ENCODE results near the gene CYP27B1.
A peak's percentile ranks its signal among the peaks of the same experiment; 100 is the strongest.
"Not testable (repeated sequence)": the region's sequence is repeated elsewhere in the genome, so short reads cannot be mapped to it uniquely, and the experiment has no call there.

CYP27B1 gene

GRCh38 chr12:57775563-57776246, 8.8 kb upstream of the CYP27B1 start:
- no peak overlapping the region for H3K9ac ChIP-seq (ENCODE audit: low read depth in 1 of 2, low read length in 2 of 2)
- no peak overlapping the region for H3K27ac ChIP-seq (ENCODE audit: low read depth, low read length)
- H3K27me3 ChIP-seq (ENCODE audit: control insufficient read depth in 1 of 2, insufficient read depth in 2 of 2, low read length in 2 of 2) = no peaks in the 10 kb centered on the region
- peaks cover 10 to 21% of the 10 kb centered on the region in 2 donors for H3K4me1 ChIP-seq (ENCODE audit: control insufficient read depth in 1 of 2, insufficient read depth in 2 of 2, low read length in 2 of 2)
- H3K9me3 ChIP-seq (ENCODE audit: control insufficient read depth in 1 of 2, low read length in 2 of 2) = no peaks in the 10 kb centered on the region
- H3K36me3 ChIP-seq (ENCODE audit: control insufficient read depth in 1 of 2, insufficient read depth in 2 of 2, low read length in 2 of 2) = peaks cover under 1 to 3% of the 10 kb centered on the region in 2 donors
- H3K4me3 ChIP-seq (ENCODE audit: low read depth in 1 of 2, low read length in 2 of 2) = no peak overlapping the region

DNA sequence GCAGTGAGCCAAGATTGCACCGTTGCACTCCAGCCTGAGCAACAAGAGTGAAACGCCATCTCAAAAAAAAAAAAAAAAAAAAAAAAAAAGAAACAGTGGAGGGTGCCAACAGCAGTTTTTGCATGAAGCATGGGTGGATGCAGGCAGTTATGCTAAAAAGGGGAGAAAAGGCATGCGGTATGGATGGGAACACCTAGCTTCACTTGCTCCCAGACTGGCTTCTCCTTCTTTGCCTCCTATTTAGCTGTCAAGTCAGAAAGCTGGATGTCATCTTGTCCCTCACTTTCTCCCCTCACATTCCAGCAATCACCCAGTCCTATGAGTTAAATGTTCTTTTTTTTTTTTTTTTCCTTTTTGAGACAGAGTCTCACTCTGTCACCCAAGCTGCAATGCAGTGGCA, 8.2 kb upstream of the CYP27B1 start:
- Histone ChIP-seq H3K4me3 (ENCODE audit: low read depth in 1 of 2, low read length in 2 of 2) (no peak overlapping the region), H3K27ac (ENCODE audit: low read depth, low read length) (no peak overlapping the region), H3K36me3 (ENCODE audit: control insufficient read depth in 1 of 2, insufficient read depth in 2 of 2, low read length in 2 of 2) (peaks cover 0 to 5% of the 10 kb centered on the region in 2 donors), H3K9ac (ENCODE audit: low read depth in 1 of 2, low read length in 2 of 2) (no peak overlapping the region), H3K9me3 (ENCODE audit: control insufficient read depth in 1 of 2, low read length in 2 of 2) (no peaks in the 10 kb centered on the region), H3K4me1 (ENCODE audit: control insufficient read depth in 1 of 2, insufficient read depth in 2 of 2, low read length in 2 of 2) (peaks cover 12 to 17% of the 10 kb centered on the region in 2 donors), H3K27me3 (ENCODE audit: control insufficient read depth in 1 of 2, insufficient read depth in 2 of 2, low read length in 2 of 2) (no peaks in the 10 kb centered on the region)

DNA sequence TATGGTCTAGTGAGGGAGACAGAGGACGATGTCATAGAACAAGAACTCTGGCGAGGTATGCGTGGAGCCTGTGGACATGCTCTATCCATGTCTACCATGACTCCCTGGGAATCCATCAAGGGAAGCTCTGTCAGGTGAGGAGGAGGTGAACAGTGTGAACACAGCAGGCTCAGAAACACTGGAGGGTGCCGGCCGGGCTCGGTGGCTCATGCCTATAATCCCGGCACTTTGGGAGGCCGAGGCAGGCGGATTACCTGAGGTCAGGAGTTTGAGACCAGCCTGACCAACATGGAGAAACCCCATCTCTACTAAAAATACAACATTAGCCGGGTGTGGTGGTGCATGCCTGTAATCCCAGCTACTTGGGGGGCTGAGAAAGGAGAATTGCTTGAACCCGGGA, 7.8 kb upstream of the CYP27B1 start:
- not testable (repeated sequence) for H3K4me3 ChIP-seq (ENCODE audit: low read depth in 1 of 2, low read length in 2 of 2); H3K9me3 ChIP-seq (ENCODE audit: control insufficient read depth in 1 of 2, low read length in 2 of 2); H3K27ac ChIP-seq (ENCODE audit: low read depth, low read length); H3K36me3 ChIP-seq (ENCODE audit: control insufficient read depth in 1 of 2, insufficient read depth in 2 of 2, low read length in 2 of 2); H3K9ac ChIP-seq (ENCODE audit: low read depth in 1 of 2, low read length in 2 of 2); H3K27me3 ChIP-seq (ENCODE audit: control insufficient read depth in 1 of 2, insufficient read depth in 2 of 2, low read length in 2 of 2)
- peaks cover 12 to 17% of the 10 kb centered on the region in 2 donors for H3K4me1 ChIP-seq (ENCODE audit: control insufficient read depth in 1 of 2, insufficient read depth in 2 of 2, low read length in 2 of 2)

GRCh38 chr12:57772429-57773322, 5.8 kb upstream of the CYP27B1 start, which contains the start of gene EEF1AKMT3:
TSS of gene EEF1AKMT3 (plus strand) at chr12:57772614. CDS start at chr12:57772725, 111 bp downstream.
- Histone ChIP-seq H3K4me1 (ENCODE audit: control insufficient read depth in 1 of 2, insufficient read depth in 2 of 2, low read length in 2 of 2) (peaks cover 12 to 17% of the 10 kb centered on the region in 2 donors), H3K9ac (ENCODE audit: low read depth in 1 of 2, low read length in 2 of 2) (peak within 1 kb of the TSS; percentile 84 to 98), H3K27me3 (ENCODE audit: control insufficient read depth in 1 of 2, insufficient read depth in 2 of 2, low read length in 2 of 2) (no peaks in the 10 kb centered on the region), H3K4me3 (ENCODE audit: low read depth in 1 of 2, low read length in 2 of 2) (peak within 1 kb of the TSS; percentile 94 to 97), H3K9me3 (ENCODE audit: control insufficient read depth in 1 of 2, low read length in 2 of 2) (no peaks in the 10 kb centered on the region), H3K27ac (ENCODE audit: low read depth, low read length) (peak within 1 kb of the TSS; percentile 96), H3K36me3 (ENCODE audit: control insufficient read depth in 1 of 2, insufficient read depth in 2 of 2, low read length in 2 of 2) (peaks cover 5 to 19% of the 10 kb centered on the region in 2 donors)

GRCh38 chr12:57771873-57772428, 5.1 kb upstream of the CYP27B1 start, which contains the start of gene METTL1:
TSS of gene METTL1 (minus strand) at chr12:57772105. CDS start at chr12:57772083, 22 bp downstream.
- peaks cover 5 to 19% of the 10 kb centered on the region in 2 donors for H3K36me3 ChIP-seq (ENCODE audit: control insufficient read depth in 1 of 2, insufficient read depth in 2 of 2, low read length in 2 of 2)
- peaks cover 14 to 19% of the 10 kb centered on the region in 2 donors for H3K4me1 ChIP-seq (ENCODE audit: control insufficient read depth in 1 of 2, insufficient read depth in 2 of 2, low read length in 2 of 2)
- peak within 1 kb of the TSS; percentile 96 for H3K27ac ChIP-seq (ENCODE audit: low read depth, low read length)
- peak within 1 kb of the TSS; percentile 84 to 98 for H3K9ac ChIP-seq (ENCODE audit: low read depth in 1 of 2, low read length in 2 of 2)
- H3K27me3 ChIP-seq (ENCODE audit: control insufficient read depth in 1 of 2, insufficient read depth in 2 of 2, low read length in 2 of 2) = peaks cover 4 to 5% of the 10 kb centered on the region in 2 donors
- no peaks in the 10 kb centered on the region for H3K9me3 ChIP-seq (ENCODE audit: control insufficient read depth in 1 of 2, low read length in 2 of 2)
- peak within 1 kb of the TSS; percentile 94 to 97 for H3K4me3 ChIP-seq (ENCODE audit: low read depth in 1 of 2, low read length in 2 of 2)

DNA sequence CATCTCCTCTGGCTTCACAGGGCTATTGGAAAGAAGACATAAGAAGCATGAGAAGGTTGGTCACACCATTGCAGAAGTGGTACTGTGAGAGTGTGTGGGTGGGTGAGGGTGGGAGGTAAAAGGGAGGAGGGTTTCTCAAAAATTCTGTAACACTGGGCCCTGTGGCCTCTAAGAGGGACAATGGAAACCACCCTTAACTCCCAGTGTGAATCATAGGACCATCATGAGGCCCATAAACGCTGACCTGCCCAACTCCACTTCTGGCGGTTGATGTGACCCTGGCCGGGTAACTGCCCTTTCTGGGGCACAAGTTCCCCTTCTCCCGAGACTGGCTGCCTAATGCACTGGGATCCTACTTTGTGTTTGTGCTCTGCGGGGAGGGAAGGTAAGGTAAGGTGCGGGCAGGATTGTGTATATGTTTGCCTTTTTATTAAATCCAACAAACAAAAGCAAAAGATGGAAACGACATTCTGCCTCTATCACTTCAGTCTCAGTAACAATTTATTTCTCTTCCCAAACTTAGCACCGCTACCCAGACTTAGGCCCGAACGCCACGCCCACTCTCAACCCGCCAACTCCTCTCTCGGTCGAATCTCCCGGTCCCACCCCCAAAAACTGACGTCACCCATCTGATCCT, 4.5 kb upstream of the CYP27B1 start:
- H3K27me3 ChIP-seq (ENCODE audit: control insufficient read depth in 1 of 2, insufficient read depth in 2 of 2, low read length in 2 of 2) = peaks cover 8 to 10% of the 10 kb centered on the region in 2 donors
- peak overlapping the region; percentile 96 for H3K27ac ChIP-seq (ENCODE audit: low read depth, low read length)
- H3K9ac ChIP-seq (ENCODE audit: low read depth in 1 of 2, low read length in 2 of 2) = peak overlapping the region; percentile 84 to 85
- H3K36me3 ChIP-seq (ENCODE audit: control insufficient read depth in 1 of 2, insufficient read depth in 2 of 2, low read length in 2 of 2) = peaks cover 5 to 19% of the 10 kb centered on the region in 2 donors
- no peaks in the 10 kb centered on the region for H3K9me3 ChIP-seq (ENCODE audit: control insufficient read depth in 1 of 2, low read length in 2 of 2)
- H3K4me1 ChIP-seq (ENCODE audit: control insufficient read depth in 1 of 2, insufficient read depth in 2 of 2, low read length in 2 of 2) = peaks cover 20 to 25% of the 10 kb centered on the region in 2 donors
- peak overlapping the region; percentile 94 to 97 for H3K4me3 ChIP-seq (ENCODE audit: low read depth in 1 of 2, low read length in 2 of 2)

GRCh38 chr12:57770734-57771133, 3.9 kb upstream of the CYP27B1 start:
- no peak overlapping the region for H3K9ac ChIP-seq (ENCODE audit: low read depth in 1 of 2, low read length in 2 of 2)
- H3K27me3 ChIP-seq (ENCODE audit: control insufficient read depth in 1 of 2, insufficient read depth in 2 of 2, low read length in 2 of 2) = peaks cover 14 to 15% of the 10 kb centered on the region in 2 donors
- peak overlapping the region in 1 of 2 donors; percentile 97 for H3K4me3 ChIP-seq (ENCODE audit: low read depth in 1 of 2, low read length in 2 of 2)
- H3K36me3 ChIP-seq (ENCODE audit: control insufficient read depth in 1 of 2, insufficient read depth in 2 of 2, low read length in 2 of 2) = peaks cover 5 to 19% of the 10 kb centered on the region in 2 donors
- no peak overlapping the region for H3K27ac ChIP-seq (ENCODE audit: low read depth, low read length)
- H3K4me1 ChIP-seq (ENCODE audit: control insufficient read depth in 1 of 2, insufficient read depth in 2 of 2, low read length in 2 of 2) = peaks cover 26 to 31% of the 10 kb centered on the region in 2 donors
- no peaks in the 10 kb centered on the region for H3K9me3 ChIP-seq (ENCODE audit: control insufficient read depth in 1 of 2, low read length in 2 of 2)

DNA sequence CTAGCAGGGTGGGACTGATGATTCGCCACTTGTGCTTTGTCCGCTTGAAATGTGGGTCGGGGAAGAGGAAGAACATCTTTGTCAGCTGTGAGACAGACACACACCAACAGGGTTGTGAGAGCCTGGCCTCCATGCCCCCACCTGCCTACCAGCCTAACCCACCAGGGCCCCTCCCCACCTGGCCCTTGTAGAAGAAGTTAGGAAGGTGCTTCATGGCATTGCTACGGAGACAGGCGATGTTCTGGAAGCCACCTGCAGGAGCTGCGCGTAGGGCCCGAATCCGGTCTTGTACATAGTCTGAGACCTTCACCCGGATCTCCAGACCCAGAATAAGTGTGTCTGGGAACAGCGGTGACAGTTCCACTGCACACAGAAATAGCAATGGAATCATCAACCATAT, 2.7 kb upstream of the CYP27B1 start:
- no peak overlapping the region for H3K9ac ChIP-seq (ENCODE audit: low read depth in 1 of 2, low read length in 2 of 2)
- H3K4me1 ChIP-seq (ENCODE audit: control insufficient read depth in 1 of 2, insufficient read depth in 2 of 2, low read length in 2 of 2) = peaks cover 30 to 42% of the 10 kb centered on the region in 2 donors
- H3K27ac ChIP-seq (ENCODE audit: low read depth, low read length) = no peak overlapping the region
- H3K36me3 ChIP-seq (ENCODE audit: control insufficient read depth in 1 of 2, insufficient read depth in 2 of 2, low read length in 2 of 2) = peaks cover 5 to 19% of the 10 kb centered on the region in 2 donors
- H3K9me3 ChIP-seq (ENCODE audit: control insufficient read depth in 1 of 2, low read length in 2 of 2) = no peaks in the 10 kb centered on the region
- H3K27me3 ChIP-seq (ENCODE audit: control insufficient read depth in 1 of 2, insufficient read depth in 2 of 2, low read length in 2 of 2) = peaks cover 24 to 25% of the 10 kb centered on the region in 2 donors
- no peak overlapping the region for H3K4me3 ChIP-seq (ENCODE audit: low read depth in 1 of 2, low read length in 2 of 2)

DNA sequence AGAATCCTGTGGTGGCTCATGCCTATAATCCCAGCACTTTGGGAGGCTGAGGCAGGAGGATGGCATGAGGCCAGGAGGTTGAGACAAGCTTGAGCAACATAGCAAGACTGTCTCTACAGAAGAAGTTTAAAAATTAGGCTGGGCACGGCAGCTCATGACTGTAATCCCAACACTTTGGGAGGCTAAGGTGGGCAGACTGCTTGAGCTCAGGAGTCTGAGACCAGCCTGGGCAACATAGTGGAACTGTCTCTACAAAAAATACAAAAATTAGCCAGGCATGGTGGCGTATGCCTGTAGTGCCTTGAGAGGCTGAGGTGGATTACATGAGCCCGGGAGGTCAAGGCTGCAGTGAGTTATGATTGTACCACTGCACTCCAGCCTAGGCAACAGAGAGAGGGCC, 998 bp upstream of the CYP27B1 start:
- peaks cover 25 to 33% of the 10 kb centered on the region in 2 donors for H3K27me3 ChIP-seq (ENCODE audit: control insufficient read depth in 1 of 2, insufficient read depth in 2 of 2, low read length in 2 of 2)
- H3K36me3 ChIP-seq (ENCODE audit: control insufficient read depth in 1 of 2, insufficient read depth in 2 of 2, low read length in 2 of 2) = peaks cover 5 to 19% of the 10 kb centered on the region in 2 donors
- H3K9ac ChIP-seq (ENCODE audit: low read depth in 1 of 2, low read length in 2 of 2) = no peak overlapping the region
- H3K9me3 ChIP-seq (ENCODE audit: control insufficient read depth in 1 of 2, low read length in 2 of 2) = no peaks in the 10 kb centered on the region
- peaks cover 30 to 43% of the 10 kb centered on the region in 2 donors for H3K4me1 ChIP-seq (ENCODE audit: control insufficient read depth in 1 of 2, insufficient read depth in 2 of 2, low read length in 2 of 2)
- no peak overlapping the region for H3K27ac ChIP-seq (ENCODE audit: low read depth, low read length)
- no peak overlapping the region for H3K4me3 ChIP-seq (ENCODE audit: low read depth in 1 of 2, low read length in 2 of 2)

Measured in duodenal mucosa (tissue), 2 donors.